Breast epithelium (tissue), 3 donors: Measurements from ENCODE around the gene RAB33B.

ENCODE experiments used
- CTCF ChIP-seq, 3 donors: fragments of 450-650 bp; IDR thresholded peaks; one replicate each; pipeline ENCODE4 v1.5.1; 2016 to 2017; ENCODE audit warnings: antibody characterized with exemption in 3 of 3, mild to moderate bottlenecking in 3 of 3, moderate library complexity in 3 of 3
- POLR2A ChIP-seq: fragments of 450-650 bp; IDR thresholded peaks from one replicate; pipeline ENCODE4 v1.6.1; 2016; ENCODE audit warnings: antibody characterized with exemption, mild to moderate bottlenecking, moderate library complexity

GRCh38 chr4:139441029-139441428 is 12.9 kb upstream of the RAB33B start:
- TF ChIP-seq POLR2A (no peak), CTCF (IDR thresholded peaks at IDR 0.05) (no peak)
